Uterus (tissue), 4 donors: Measurements from ENCODE around the gene VGLL1. TPM values are rescaled to one million over a fixed set of nuclear protein-coding genes. Genes with fewer than 3 reads are reported as not detected.

ENCODE experiments used
- DNase-seq, 2 donors: peaks; one replicate each; pipeline ENCODE4 v3.0.0-alpha.2; 2019 to 2020
- H3K27ac ChIP-seq, 2 donors: fragments of 200-600 bp; sonication (generic); 1 replicate in 1 of 2; 2 replicates in 1 of 2; pipeline ENCODE4 v1.5.1; 2016 to 2018
- H3K27me3 ChIP-seq, 2 donors: fragments of 200-600 bp; sonication (generic); one replicate each; pipeline ENCODE4 v1.5.1; 2018 to 2019; ENCODE audit warnings: control low read depth in 1 of 2
- H3K36me3 ChIP-seq, 2 donors: fragments of 200-600 bp; sonication (generic); one replicate each; pipeline ENCODE4 v1.5.1; 2019; ENCODE audit warnings: control low read depth in 1 of 2
- H3K4me1 ChIP-seq, 2 donors: fragments of 200-600 bp; sonication (generic); one replicate each; pipeline ENCODE4 v1.5.1; 2018 to 2019; ENCODE audit warnings: control low read depth in 1 of 2
- H3K4me3 ChIP-seq, 2 donors: fragments of 200-600 bp; sonication (generic); 1 replicate in 1 of 2; 2 replicates in 1 of 2; pipeline ENCODE4 v1.5.1; 2018 to 2019; ENCODE audit warnings: mild to moderate bottlenecking in 1 of 2
- H3K9me3 ChIP-seq, 2 donors: fragments of 200-600 bp; sonication (generic); one replicate each; pipeline ENCODE4 v1.5.1; 2019; ENCODE audit warnings: control low read depth in 1 of 2
- POLR2A ChIP-seq, 2 donors: fragments of 450-650 bp; IDR thresholded peaks; one replicate each; pipeline ENCODE4 v1.6.1; 2016; ENCODE audit warnings: antibody characterized with exemption in 2 of 2, mild to moderate bottlenecking in 1 of 2, moderate library complexity in 1 of 2
- intact Hi-C: fragments of 100-400 bp; cut with DNase I; formaldehyde crosslinking; loops from one replicate; pipeline ENCODE4 v1.15.1; 2023; ENCODE audit warnings: low total_unique reads
- total RNA-seq, 4 donors: library from RNA; depleted of rRNA in 3 of 4; stranded (reverse); fragments of >200 nt in 3 of 4; gene quantifications; one replicate each; pipeline versions ENCODE4 v1.1.0 to v1.2.4, GENCODE V29; 2014 to 2023
- TF ChIP-seq, protein P1 (sequence below), 4 experiments: fragments of 200-600 bp in 2 of 4; fragments of 450-650 bp in 2 of 4; sonication (generic) in 2 of 4; IDR thresholded peaks; one replicate each; pipeline ENCODE4 v1.5.1; 2016 to 2019; ENCODE audit warnings: antibody characterized with exemption in 4 of 4, mild to moderate bottlenecking in 2 of 4, moderate library complexity in 1 of 4
- donor health status: DM: yes; HTN: yes; CAD: no.

The VGLL1 gene
- total RNA-seq, 4 donors from 2014 or later, result 0.62 TPM; not detected in 3

DNA sequence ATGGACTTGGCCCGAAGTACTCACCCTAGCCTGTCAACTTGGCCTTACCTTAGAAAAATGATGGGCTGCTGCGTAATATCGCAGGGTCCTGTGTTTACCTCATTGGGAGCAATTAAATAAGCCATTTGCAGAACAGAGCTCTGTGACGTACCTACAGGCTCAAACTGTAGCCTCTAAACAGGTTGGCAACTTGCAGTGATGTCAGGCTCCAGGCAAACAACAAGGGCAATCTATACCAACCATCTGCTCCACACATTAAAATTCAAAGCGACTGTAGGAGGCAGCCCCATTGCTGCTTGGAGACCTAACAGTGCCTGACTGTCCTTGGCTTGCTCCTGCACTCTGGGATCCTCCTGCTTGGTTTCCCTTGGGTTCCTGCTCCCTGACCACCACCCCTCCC, 17.2 kb downstream of the VGLL1 start:
- no peak overlapping the region for H3K27ac ChIP-seq
- no peaks in the 10 kb centered on the region for H3K4me1 ChIP-seq
- intact Hi-C loops, result no loop called here
- H3K4me3 ChIP-seq, result no peak overlapping the region
- H3K36me3 ChIP-seq, result no peaks in the 10 kb centered on the region
- no peaks in the 10 kb centered on the region for H3K9me3 ChIP-seq
- no peaks in the 10 kb centered on the region for H3K27me3 ChIP-seq
- DNase-seq, result no peak
- TF ChIP-seq, protein P1, sequence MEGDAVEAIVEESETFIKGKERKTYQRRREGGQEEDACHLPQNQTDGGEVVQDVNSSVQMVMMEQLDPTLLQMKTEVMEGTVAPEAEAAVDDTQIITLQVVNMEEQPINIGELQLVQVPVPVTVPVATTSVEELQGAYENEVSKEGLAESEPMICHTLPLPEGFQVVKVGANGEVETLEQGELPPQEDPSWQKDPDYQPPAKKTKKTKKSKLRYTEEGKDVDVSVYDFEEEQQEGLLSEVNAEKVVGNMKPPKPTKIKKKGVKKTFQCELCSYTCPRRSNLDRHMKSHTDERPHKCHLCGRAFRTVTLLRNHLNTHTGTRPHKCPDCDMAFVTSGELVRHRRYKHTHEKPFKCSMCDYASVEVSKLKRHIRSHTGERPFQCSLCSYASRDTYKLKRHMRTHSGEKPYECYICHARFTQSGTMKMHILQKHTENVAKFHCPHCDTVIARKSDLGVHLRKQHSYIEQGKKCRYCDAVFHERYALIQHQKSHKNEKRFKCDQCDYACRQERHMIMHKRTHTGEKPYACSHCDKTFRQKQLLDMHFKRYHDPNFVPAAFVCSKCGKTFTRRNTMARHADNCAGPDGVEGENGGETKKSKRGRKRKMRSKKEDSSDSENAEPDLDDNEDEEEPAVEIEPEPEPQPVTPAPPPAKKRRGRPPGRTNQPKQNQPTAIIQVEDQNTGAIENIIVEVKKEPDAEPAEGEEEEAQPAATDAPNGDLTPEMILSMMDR (IDR thresholded peaks at IDR 0.05), result no peak
- no peak for TF ChIP-seq POLR2A (IDR thresholded peaks at IDR 0.05)

DNA sequence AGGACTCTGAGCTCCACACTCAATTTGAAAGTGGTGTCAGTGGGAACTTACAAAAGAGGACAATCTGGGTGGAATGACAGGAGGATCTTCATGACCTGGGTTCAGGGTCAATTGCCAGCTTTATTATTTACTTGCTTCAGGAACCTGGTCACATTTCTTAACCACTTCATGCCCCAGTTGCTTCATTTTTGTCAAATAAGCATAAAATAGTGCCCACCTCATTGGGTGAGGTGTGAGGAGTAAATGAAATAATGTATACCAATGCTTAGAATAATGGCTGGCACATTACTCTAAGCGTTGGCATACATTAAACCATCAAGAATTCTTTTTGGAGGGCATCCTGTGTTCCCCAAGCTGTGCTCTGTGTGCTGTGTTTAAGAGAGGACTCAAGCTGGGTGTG, 19.4 kb downstream of the VGLL1 start:
- Histone ChIP-seq H3K36me3 (no peaks in the 10 kb centered on the region), H3K27me3 (no peaks in the 10 kb centered on the region), H3K9me3 (no peaks in the 10 kb centered on the region), H3K27ac (no peak overlapping the region), H3K4me3 (no peak overlapping the region), H3K4me1 (no peaks in the 10 kb centered on the region)
- no peak for TF ChIP-seq POLR2A (IDR thresholded peaks at IDR 0.05)
- TF ChIP-seq, protein P1 (IDR thresholded peaks at IDR 0.05), result no peak
- intact Hi-C loops, result no loop called here
- DNase-seq, result no peak

DNA sequence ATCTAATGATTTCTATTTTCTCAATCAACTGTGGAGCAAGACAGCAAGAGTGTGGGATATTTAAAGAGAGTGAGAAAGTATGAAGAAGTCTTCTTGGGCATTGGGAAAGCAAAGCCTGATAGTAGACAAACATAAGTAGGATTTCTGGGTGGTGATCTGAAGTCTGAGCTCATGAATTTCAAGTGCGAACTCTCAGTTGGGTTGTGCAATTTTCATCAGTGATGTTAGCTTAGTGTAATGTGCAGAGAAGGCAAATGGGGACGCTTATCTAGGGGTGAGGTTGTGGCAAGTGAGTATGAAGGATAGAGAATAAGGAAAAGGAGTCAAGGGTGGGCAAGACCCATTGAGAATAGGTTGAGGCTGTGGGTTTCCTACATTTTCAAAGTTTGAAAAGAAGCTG, 23.7 kb downstream of the VGLL1 start:
- no peak overlapping the region for H3K27ac ChIP-seq
- intact Hi-C loops, result no loop called here
- H3K36me3 ChIP-seq, result no peaks in the 10 kb centered on the region
- no peak for TF ChIP-seq POLR2A (IDR thresholded peaks at IDR 0.05)
- TF ChIP-seq, protein P1 (IDR thresholded peaks at IDR 0.05), result no peak
- no peaks in the 10 kb centered on the region for H3K27me3 ChIP-seq
- no peak for DNase-seq
- H3K4me1 ChIP-seq, result no peaks in the 10 kb centered on the region
- no peak overlapping the region for H3K4me3 ChIP-seq
- no peaks in the 10 kb centered on the region for H3K9me3 ChIP-seq

DNA sequence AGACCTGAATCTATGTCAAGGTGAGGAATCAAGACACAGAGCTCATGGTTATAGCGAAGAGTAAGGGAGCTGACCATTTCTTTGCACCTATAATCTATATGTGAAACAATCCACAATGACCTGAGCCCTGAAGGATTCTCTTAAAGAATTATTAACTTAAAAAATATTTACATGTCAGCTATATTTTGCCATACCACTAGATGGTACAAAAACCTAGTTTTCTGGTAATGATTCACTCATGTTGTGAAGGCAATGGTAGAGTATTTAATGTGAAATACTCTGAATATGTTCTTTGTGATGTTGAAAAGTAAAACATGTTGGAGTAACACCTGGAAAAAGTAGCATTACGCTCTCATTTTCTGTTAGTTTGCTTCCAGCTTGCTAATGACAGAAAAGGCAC, 40.0 kb downstream of the VGLL1 start:
- no peak overlapping the region for H3K27ac ChIP-seq
- DNase-seq, result no peak
- H3K4me3 ChIP-seq, result no peak overlapping the region
- no peaks in the 10 kb centered on the region for H3K9me3 ChIP-seq
- intact Hi-C loops, result no loop called here
- H3K4me1 ChIP-seq, result no peaks in the 10 kb centered on the region
- no peak for TF ChIP-seq POLR2A (IDR thresholded peaks at IDR 0.05)
- TF ChIP-seq, protein P1 (IDR thresholded peaks at IDR 0.05), result no peak
- H3K27me3 ChIP-seq, result no peaks in the 10 kb centered on the region
- no peaks in the 10 kb centered on the region for H3K36me3 ChIP-seq

DNA sequence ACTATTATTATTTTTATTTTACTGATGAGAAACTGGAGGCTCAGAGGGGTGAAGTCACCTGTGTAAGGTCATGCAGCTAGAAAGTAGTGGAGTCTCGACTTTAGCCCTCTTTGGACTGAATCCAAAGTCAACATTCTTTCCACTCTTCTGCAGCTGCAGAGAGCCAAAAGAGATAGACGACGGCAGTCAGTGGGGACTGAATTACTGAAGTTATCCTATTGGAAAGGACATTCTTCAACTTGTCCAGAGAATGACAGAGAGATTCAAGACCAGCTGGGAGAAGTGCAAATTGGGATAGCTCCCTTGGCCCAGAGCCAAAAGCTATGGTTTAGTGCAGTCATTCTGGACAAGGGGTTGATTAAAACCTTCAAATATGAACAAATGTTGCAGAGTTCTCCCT, 42.5 kb downstream of the VGLL1 start:
- intact Hi-C loops, result no loop called here
- H3K27ac ChIP-seq, result no peak overlapping the region
- H3K9me3 ChIP-seq, result no peaks in the 10 kb centered on the region
- H3K36me3 ChIP-seq, result no peaks in the 10 kb centered on the region
- TF ChIP-seq POLR2A (IDR thresholded peaks at IDR 0.05), result no peak
- TF ChIP-seq, protein P1 (IDR thresholded peaks at IDR 0.05), result no peak
- no peaks in the 10 kb centered on the region for H3K4me1 ChIP-seq
- no peaks in the 10 kb centered on the region for H3K27me3 ChIP-seq
- no peak overlapping the region for H3K4me3 ChIP-seq
- no peak for DNase-seq
